GM21526 (cell line): ENCODE results near the gene GPR39.

Experiments
- ATAC-seq: cut with Tn5 transposase; IDR thresholded peaks from one replicate; pipeline ENCODE4 v1.9.1; 2021; ENCODE audit warnings: moderate library complexity; ENCODE audit not compliant: unreplicated experiment, low FRiP score

GPR39 gene

DNA sequence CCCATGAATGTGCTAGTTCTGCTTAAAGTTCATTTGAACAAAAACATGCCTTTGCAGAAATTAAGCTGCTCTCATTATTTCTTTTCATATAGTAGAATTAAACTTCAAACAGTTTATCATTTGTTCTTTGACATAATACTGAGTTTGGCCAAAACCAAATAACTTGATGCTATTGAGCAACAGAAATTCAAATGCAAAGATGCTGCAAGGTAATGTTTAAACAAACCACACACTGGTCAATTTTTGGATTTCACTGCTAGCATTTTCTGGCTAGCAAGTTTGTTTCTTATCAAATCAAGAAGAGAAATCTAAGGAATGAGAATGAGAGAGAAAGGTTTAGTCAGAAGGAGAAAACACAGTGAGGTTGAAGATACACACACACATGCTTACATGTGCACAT, 173.4 kb downstream of the GPR39 start:
- no peak for ATAC-seq

DNA sequence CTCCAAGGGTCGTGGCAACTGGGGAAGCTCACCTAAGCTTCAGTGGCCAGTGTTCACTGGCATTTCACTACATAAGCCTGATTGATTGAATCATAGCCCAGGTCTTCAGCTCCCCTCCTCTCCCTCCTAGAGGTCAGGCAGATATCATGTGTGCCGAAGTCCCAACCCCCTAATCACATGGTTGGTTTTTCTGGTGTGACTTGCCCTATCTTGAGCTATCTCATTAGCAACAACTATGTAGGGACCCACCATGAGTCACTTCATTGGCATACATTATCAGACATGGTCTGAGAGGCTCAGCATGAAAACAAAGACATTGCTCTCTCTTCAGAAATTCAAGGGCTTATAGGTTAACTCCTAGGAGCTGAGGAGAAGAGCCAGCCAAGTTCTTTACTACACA, 176.6 kb downstream of the GPR39 start:
- ATAC-seq = no peak

DNA sequence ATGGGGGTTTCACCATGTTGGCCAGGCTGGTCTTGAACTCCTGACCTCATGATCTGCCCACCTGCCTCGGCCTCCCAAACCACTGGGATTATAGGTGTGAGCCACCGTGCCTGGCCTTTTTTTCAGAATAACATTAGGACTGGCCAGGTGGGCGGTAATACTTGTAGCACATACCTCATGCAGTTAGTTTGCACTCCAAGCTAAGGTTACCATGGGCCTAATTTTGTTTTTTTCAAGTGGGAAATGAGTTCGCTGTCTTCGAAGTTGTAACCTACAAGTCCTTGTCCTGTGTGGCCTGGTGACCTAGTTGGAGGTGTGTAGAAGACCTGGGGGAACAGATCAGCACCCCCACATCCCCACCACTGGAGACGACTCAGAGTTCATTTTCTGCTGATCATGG, 178.6 kb downstream of the GPR39 start:
- ATAC-seq = no peak

DNA sequence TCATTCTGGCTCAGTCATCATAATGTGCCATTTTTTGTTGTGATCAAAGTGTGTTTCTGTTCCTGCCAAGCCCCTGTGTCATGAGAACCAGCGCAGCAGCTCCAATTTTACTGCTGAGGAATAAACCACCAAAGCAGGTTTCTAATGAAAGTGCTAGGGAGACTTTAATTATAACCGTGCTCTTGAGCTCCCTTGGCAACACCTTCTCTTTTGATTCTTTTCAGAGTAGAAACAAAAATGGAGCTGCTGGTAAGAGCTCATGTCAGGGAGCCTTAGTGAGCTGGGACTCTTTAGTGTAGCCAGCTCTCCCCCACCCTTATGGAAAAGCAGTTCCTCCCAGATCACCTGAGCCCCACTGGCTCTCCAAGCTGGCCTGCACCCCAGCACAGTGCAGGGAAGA, 179.1 kb downstream of the GPR39 start:
- ATAC-seq = no peak

DNA sequence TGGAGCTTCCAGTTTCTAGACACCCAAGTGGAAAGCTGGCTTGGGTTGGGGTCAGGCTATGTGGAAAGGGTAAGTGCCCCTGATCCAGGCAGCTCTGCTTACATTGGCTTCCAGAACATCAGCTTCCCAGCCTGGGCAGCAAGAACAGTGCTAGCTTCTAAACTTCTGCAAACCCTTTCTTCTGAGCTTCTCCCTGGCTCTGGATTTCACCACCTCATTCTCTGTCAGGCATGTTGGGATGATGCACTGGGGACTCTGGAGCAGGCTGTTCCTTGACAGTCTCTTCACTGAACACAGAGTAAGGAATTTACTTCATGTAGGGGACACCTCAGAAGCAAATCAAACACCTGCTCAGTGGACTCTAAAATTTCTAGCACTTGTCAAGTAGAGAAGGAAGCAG, 180.6 kb downstream of the GPR39 start:
- no peak for ATAC-seq

DNA sequence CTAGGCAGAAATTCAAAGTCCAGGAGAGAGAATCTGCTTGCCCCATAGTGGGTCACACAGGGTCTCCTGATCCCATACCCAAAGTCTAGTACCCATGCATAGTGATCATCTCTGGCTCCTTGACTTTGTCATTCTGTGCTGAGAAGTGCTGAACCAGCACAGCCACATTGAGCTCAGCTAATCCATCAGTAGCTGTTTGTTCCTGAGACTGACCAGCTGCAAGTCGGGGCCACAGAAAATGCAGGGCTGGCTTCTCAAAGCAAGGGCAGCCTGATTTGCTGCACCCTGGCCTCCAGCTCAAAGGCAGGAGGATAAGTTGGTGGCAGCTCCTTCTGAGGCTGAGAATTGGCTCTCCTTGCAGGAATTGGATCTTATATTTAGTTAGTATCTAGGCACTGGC, 181.2 kb downstream of the GPR39 start:
- no peak for ATAC-seq

DNA sequence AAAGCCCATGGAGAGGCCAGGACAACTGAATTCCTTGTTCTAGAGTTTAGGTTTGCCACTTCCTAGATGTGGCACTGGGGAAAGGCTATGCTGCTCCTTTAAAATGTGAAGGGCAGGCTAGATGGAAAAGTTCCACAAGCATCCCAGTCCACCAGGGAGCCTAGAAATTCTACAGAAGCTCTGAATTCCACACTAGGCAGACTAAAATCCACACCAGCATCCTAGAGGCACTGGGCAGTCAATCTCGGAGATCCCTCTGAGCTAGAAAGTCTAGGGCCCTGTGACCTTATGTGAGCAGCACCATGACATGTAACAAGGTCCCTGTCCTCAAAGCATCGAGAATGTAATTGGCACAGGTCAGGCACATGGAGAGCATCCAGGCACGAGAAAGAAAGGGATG, 181.9 kb downstream of the GPR39 start:
- no peak for ATAC-seq

DNA sequence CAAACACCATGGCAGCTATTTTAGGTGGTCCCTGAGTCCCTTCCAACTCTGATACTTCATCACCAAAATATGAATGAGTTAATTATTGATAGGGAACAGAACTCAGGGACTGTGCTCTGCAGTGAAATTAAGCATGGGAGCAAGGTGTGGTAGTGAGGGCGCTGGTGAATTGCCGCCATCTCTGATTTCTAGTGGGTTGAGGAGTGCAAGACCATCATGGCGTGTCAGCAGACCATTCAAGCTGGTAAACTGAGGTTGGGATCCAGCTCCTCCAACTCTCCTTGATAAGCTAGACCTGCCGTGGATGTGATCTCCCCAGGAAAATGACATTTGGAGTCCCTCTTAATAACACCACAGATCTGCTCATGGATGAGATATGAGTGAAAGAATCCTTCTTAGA, 183.0 kb downstream of the GPR39 start:
- ATAC-seq = no peak

DNA sequence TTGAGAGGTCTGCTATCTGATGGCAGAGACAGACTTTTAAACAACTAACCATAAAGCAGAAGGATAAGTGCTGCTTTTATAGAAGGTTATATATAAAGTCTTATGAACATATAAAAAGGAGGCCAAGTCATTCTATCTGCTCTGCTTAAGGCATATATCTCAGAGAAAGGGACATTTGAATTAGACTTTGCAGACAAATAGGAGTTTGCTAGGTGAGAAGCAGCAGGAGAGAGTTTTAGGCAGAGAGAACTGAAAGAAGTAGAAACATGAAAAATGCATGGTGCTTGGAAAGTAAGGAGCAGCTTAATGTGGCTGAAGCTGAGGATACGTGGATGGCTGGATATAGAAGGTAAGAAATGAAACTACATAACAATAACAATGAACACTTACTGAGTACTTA, 188.0 kb downstream of the GPR39 start:
- no peak for ATAC-seq

DNA sequence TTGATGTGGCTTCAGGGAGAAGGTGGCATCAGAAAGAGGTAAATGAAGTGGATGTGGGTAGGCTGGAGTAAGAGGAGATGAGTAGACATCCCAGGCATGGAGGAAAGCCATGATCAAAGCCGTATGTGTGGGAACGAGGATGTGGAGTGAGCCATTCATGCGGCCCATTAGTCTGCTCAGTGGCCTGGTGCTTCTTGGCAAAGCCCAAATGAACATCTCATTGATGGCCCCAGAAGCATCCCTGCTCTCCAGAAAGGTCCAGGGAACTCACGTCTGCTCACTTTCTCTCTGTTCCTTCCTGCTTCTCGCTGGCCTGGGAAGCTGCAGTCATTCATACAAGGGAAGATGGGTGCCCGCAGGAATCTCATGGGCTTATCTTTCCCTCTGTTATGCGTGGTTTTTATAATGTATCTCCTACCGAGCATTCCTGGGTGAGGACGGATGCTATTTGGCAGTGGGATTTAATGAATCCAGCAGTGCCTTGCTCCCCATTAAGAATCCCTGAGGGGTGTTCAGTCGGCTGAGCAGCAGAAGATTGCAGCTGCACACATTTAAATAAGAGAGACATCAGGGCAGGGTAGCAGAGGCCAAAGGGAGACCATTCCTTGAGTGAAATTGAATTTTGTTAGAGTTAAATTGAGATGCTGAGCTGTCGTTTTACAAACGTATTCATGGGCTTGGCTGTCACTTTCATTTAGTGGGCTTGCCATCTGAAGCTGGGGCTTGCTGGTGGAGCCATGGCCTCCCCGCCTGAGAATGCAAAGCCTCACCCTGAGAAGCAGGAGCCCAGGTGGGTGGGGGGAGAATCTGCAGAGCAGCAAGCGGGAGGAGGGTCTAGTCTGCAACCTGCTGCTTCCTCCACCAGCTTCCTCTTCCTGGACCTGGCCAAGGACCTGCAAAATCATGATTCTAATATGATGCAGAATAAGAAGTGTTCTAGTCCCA, 188.9 kb downstream of the GPR39 start:
- ATAC-seq = no peak

DNA sequence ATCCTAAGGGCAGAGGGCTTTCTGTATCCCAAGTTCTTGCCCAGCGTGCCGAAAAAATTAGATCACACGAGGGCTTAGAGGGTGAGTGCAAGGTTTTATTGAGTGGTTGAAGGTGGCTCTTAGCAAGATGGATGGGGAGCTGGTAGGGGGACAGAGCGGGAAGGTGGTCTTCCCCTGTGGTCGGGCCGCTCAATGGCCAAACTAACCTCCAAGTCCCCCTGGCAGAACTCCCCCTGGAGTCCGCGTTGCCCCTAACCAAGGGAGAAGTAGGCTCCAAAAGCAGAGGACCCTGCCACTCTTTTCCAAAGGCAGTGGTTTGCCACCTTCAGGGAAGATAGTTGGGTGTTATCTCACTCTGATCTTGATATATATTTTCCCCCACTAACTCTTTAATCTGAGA, 190.0 kb downstream of the GPR39 start:
- no peak for ATAC-seq

DNA sequence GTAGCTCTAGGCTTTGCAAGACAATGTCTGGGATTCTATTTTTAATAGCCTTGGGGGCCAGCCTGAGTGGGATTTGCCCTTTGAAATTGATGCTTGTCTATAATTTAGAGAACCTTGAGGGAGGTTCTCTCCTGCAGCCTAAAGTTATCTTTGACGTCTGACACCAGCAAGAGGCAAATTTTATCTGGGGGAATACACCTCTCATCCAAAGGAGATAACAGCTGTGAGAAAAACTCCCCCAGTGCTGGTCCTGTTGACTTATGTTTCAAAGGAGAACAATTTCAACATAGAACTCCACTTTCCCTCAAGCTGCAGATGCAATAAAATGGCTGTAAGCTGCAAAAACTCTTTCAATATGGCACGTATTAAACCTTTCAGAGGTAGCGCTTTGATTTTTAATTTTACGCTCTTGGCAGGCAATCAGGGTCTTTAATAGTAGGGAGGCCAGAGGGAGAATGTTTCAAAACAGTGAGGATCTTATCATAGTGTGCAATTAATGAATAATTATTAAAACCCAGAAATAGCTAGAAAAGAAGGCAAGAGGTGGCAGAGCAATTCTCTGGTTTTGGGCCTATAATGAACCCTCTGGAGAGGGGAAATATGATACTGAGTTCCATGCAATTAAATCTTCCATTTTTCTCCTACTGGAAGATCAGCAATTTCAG, 191.0 kb downstream of the GPR39 start:
- no peak for ATAC-seq

DNA sequence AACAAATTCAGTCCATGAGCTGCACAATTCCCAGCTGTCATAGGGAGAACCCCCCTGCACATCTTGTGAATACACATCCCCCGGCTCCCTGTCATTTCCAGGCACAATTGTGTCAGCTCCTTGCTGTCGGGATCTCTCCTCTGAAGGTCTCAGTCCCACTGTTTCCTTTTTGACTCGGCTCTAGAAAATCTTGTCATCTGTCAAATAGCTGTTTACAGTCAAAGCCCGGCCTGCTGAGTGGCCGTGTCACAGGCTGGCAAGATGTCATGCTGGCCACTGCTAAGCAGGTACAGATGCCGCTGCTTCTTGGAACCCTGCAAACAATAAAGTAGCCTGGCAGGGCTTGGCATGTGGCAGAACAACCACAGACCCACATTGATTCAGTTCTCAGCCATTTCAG, 191.7 kb downstream of the GPR39 start:
- no peak for ATAC-seq

DNA sequence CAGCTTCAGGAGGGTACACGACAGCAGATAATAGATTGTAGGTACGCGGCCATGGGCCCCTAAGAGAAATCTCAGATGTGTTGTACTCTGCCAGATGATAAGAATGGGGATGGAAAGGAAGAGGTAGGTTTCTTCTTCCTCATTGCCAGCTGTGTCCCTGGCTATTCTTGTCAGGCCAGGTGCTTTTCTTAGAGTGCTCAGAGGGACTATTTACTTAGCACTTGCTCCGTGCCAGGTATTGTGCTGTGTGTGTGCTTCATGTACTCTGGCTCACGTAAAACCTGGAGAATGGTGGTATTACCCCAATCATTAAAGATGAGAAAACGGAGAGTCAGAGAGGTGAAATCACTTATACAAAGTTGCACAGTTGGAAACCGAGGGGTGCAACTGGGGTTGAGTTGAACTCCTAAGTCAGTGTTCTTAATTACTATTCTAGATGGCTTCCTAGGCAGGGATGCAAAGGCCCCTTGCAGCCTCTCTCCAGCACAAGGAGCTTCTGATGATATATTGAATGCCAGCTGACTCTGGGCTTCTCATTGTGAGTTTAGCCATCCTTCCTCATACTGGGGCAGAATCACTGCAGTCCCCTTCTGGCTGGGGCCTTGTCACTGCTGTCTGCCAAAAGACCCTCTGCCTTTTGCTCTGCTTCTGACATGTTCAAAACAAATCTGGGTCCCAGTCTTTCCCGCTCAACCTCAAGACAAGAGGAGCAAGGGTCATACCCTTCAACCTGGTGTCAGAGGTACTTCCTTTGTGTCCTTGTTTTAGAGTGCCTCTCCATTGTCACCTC, 192.7 kb downstream of the GPR39 start:
- no peak for ATAC-seq

DNA sequence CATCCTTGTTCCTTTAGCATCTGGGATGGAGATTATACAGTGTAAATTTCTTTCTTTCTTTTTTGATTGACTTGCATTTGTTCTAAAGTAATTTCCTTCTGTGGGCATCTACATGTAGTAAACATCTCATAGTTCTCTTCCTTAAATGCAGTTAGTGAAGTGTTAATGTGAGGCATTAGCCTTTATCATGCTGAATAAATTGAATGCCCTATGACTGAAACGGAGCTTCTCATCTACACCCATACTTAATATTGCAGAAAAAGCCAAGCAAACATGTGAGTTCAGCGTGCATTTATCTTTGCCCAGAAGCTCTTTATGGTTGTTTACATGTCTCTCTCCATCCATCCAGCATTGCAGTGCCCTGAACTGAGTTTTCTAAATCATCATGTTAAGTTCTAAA, 195.1 kb downstream of the GPR39 start:
- no peak for ATAC-seq

DNA sequence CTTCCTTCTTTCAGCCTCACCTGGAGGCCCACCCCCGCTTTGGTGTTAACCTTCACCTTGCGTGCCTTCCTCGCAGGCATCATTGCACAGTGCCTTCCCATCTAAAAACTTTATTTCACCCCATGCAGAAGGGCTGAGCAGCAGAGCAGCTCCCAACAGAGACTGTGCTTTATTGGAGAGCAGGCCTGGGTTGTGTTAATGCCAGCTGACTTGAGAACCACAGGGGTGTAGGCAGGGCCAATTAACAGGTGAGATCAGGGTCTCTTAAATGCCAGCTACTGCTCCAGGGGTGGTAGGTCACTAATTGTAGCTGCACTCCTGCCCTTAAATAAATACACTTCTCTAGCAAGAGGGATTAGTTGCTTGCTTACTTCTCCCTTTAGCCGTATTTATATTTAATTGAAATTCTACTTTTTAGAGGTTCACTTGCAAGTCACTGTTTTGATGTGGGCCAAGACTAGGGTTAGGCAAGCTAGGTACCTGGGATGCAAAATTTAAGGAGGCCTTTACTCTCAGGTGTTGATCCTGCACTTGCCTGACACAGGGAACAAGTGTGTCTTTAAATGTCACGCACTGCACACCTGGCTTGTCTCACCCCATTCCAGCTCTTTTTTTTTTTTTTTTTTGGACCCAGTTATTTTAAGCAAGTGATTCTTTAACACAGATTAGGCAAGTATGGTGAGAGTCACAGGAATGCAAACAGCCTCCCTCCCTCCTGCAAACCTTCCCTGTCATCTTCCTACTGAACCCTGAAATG, 198.9 kb downstream of the GPR39 start:
- no peak for ATAC-seq

DNA sequence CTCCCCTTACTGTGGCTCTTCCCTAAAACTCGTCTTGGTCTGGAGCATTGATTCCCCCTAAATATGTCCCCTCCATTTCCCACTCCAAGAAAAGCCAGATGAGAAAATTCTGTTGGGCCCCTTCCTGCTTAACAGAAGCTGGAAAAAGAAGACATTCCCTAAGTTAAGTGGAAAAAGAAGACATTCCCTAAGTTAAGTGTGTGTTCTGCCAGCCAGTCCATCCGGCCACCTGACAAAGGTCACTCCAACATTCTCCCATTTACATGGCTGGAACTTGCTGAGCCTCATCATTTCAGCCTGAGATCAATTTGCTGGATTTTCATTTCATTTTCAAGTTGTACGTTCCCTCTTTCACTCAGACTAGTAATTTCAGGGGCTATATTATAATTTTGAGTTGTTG, 201.4 kb downstream of the GPR39 start:
- ATAC-seq = no peak

DNA sequence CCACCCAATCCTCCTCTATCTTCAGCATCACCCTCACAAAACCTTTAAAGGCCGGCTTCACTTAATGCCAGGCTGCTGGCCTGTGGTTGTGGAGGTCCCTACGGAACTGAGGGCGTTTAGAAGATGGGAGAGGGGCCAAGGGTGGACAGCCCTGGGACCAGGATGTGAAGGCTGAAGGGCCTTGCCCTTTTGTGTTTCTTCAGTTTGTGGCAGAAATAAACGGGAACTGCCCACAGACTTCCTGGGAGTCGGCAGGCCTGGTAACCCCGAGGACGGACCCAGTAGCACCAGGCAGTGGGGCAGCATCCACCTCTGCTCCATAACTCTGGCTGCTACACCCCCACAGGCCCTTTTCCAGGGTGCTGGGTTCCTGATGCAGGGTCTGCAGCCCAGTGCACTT, 202.1 kb downstream of the GPR39 start:
- no peak for ATAC-seq

DNA sequence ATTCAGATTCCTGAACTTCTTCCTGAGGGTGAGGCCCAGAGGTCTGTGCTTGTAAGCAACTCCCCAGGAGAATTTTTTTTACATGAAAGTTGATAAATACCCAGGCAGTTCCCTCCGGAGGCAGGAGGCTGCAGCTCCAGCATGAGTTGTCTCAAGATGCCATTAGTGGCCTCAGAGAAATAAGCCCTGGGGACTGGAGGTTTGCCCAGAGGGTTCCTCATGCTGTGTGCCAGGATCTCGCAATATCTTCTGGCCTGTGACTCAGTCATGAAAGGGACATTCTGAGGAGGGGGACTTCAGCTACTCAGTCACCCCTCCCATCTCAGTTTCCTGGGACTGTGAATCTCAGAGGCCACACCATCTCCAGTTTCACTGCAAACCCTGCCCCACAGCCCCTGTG, 203.5 kb downstream of the GPR39 start:
- ATAC-seq = no peak

DNA sequence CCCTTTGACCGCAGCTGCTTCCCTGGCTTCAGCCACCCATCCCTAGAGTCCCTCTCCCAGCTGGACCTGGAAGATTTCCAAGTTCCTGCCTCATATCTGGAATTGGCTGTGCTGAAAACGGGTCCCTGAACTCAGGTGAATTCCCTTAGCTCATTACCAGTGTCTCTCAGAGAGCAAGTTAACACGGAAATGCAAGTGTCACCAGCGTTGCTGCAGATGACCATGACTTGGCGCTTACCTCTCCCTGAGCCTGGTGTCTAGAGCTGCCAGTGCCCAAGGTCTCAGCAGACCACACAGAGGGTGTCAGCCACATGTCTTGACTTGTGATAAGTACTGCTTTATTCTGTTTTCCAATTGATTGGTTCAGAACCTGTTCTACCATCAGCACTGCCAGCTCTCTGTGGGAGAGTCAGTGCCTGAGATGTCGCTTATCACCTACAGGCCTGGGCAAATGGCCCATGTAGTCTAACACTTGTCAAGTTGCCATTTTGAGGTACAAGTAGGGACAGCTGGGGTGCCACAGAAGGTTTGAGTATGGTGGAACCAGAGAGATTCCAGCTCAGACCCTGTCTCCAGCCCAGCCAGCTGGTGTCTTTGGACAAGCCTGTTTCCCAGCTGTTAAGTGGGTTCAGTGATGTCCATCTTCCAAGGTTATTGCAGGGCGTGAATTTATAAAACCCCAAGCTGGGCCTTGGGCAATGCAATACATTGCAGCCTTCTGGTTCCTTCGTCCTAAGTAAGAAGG, 204.7 kb downstream of the GPR39 start:
- ATAC-seq = no peak
